HepG2 (cell line): ENCODE data around the gene KRT7. TPM values are rescaled to one million over a fixed set of nuclear protein-coding genes. Genes with fewer than 3 reads are reported as not detected.

Experiments used
- ATAC-seq: fragments of 200-7000 bp; cut with Tn5 transposase; 3 replicates; pipeline ENCODE4 v1.9.1; 2020; ENCODE audit warnings: mild to moderate bottlenecking, moderate library complexity
- BruUV-seq: library from RNA; stranded (reverse); fragments of 400-500 nt; replicated peaks from 2 replicates; lab custom pipeline; 2021; lab: Mats Ljungman, UMichigan
- CTCF ChIA-PET: fragments of 300-600 bp; formaldehyde crosslinking; extraction: SDS; loops from one replicate; lab custom pipeline; 2021; ENCODE audit warnings: low total read pairs, inconsistent platforms, low intra/inter-chr PET ratio; lab: Yijun Ruan, JAX
- POLR2A ChIA-PET: fragments of 350-600 bp; sonication (Branson Sonifier 250); formaldehyde crosslinking; loops from one replicate; lab custom pipeline; 2020; ENCODE audit warnings: antibody characterized with exemption, inconsistent platforms; lab: Yijun Ruan, JAX
- DNase-seq: peaks from one replicate; pipeline ENCODE4 v3.0.0-alpha.2; 2015; ENCODE audit warnings: low spot score
- FAIRE-seq: peaks from 3 replicates; lab custom pipeline; 2011; peaks lifted over from hg19 to GRCh38; lab: Jason Lieb, UNC
- H2AFZ ChIP-seq: one replicate; pipeline ENCODE4 v1.6.1; 2011; ENCODE audit warnings: low read length, inconsistent platforms
- H3K27ac ChIP-seq: fragments of 300-600 bp; 3 replicates; pipeline ENCODE4 v1.8.0; 2011; ENCODE audit warnings: mixed run types, mild to moderate bottlenecking, mixed read lengths, low read length, inconsistent platforms; ENCODE audit not compliant: insufficient read depth; ENCODE audit errors: extremely low read length
- H3K27me3 ChIP-seq, 2 experiments: fragments of 200-600 bp in 1 of 2; 2 replicates in 1 of 2; 3 replicates in 1 of 2; pipeline versions ENCODE4 v1.6.0 to v1.8.0; 2011; ENCODE audit warnings: low read length in 2 of 2, mild to moderate bottlenecking in 2 of 2, moderate library complexity in 2 of 2, inconsistent platforms in 1 of 2; ENCODE audit not compliant: insufficient read depth in 2 of 2, control insufficient read depth in 1 of 2
- H3K36me3 ChIP-seq, 2 experiments: fragments of 200-600 bp in 1 of 2; replicated peaks in 1 of 2; 2 replicates in 1 of 2; 3 replicates in 1 of 2; pipeline versions ENCODE4 v1.5.1 to v1.8.0; 2011; ENCODE audit warnings: low read length in 2 of 2, inconsistent platforms in 1 of 2; ENCODE audit not compliant: insufficient read depth in 2 of 2, control insufficient read depth in 1 of 2
- H3K4me1 ChIP-seq: 2 replicates; pipeline ENCODE4 v1.5.1; 2012; ENCODE audit warnings: low read length, inconsistent platforms; ENCODE audit not compliant: insufficient read depth
- H3K4me2 ChIP-seq: 2 replicates; pipeline ENCODE4 v1.6.0; 2011; ENCODE audit warnings: low read depth, low read length, inconsistent platforms
- H3K4me3 ChIP-seq, 3 experiments: fragments of 200-600 bp in 1 of 3; sonication (generic), shearing (Covaris generic) in 1 of 3; replicated peaks in 1 of 3; 2 replicates each; pipeline ENCODE4 v1.5.1; 2011 to 2016; ENCODE audit warnings: low read length in 3 of 3, inconsistent platforms in 2 of 3, low read depth in 2 of 3, mild to moderate bottlenecking in 2 of 3, control low read depth in 1 of 3, mixed read lengths in 1 of 3; ENCODE audit not compliant: insufficient read depth in 1 of 3
- H3K79me2 ChIP-seq: one replicate; pipeline ENCODE4 v1.6.1; 2011; ENCODE audit warnings: low read length, inconsistent platforms; ENCODE audit not compliant: insufficient read depth
- H3K9ac ChIP-seq: 2 replicates; pipeline ENCODE4 v1.6.0; 2011; ENCODE audit warnings: mild to moderate bottlenecking, low read depth, low read length, inconsistent platforms; ENCODE audit not compliant: insufficient read depth
- H3K9me3 ChIP-seq: 2 replicates; pipeline ENCODE4 v1.5.1; 2012; ENCODE audit warnings: mild to moderate bottlenecking, low read length
- H4K20me1 ChIP-seq: 2 replicates; pipeline ENCODE4 v1.6.0; 2011; ENCODE audit warnings: inconsistent platforms, mild to moderate bottlenecking, low read length, moderate library complexity; ENCODE audit not compliant: insufficient read depth
- BRCA1 ChIP-seq: sonication (generic); formaldehyde crosslinking; IDR thresholded peaks from 2 replicates; pipeline ENCODE4 v1.4.0; 2020; ENCODE audit warnings: missing genetic modification reagents
- RBM22 ChIP-seq: fragments of 200-400 bp; formaldehyde crosslinking; optimal IDR thresholded peaks from 2 replicates; pipeline ENCODE3; 2017; ENCODE audit warnings: mild to moderate bottlenecking, low read length, moderate library complexity
- RBM39 ChIP-seq: fragments of 200-400 bp; formaldehyde crosslinking; IDR thresholded peaks from one replicate; pipeline ENCODE4 v1.6.1; 2018; ENCODE audit warnings: antibody characterized with exemption, mild to moderate bottlenecking, low read depth, low read length; ENCODE audit not compliant: poor library complexity, severe bottlenecking
- SIN3B ChIP-seq: fragments of 150-350 bp; IDR thresholded peaks from 2 replicates; pipeline ENCODE4 v1.6.1; 2014; ENCODE audit warnings: low read length
- ZNF10 ChIP-seq: sonication (generic); formaldehyde crosslinking; IDR thresholded peaks from 2 replicates; pipeline ENCODE4 v1.4.0; 2020; ENCODE audit warnings: mild to moderate bottlenecking, low read depth, missing genetic modification reagents, borderline replicate concordance
- ZNF282 ChIP-seq: fragments of 450-650 bp; IDR thresholded peaks from 2 replicates; pipeline ENCODE4 v1.6.1; 2018; ENCODE audit not compliant: partially characterized antibody
- ZNF460 ChIP-seq: sonication (generic); formaldehyde crosslinking; IDR thresholded peaks from 2 replicates; pipeline ENCODE4 v1.5.1; 2020; ENCODE audit warnings: missing genetic modification reagents, mild to moderate bottlenecking, borderline replicate concordance
- ZNF484 ChIP-seq: sonication (generic); formaldehyde crosslinking; IDR thresholded peaks from 2 replicates; pipeline ENCODE4 v1.5.1; 2020; ENCODE audit warnings: mild to moderate bottlenecking, low read depth, missing genetic modification reagents, borderline replicate concordance
- ZNF557 ChIP-seq: sonication (generic); formaldehyde crosslinking; IDR thresholded peaks from 2 replicates; pipeline ENCODE4 v1.4.0; 2020; ENCODE audit warnings: missing genetic modification reagents
- ZNF616 ChIP-seq: sonication (generic); formaldehyde crosslinking; IDR thresholded peaks from 2 replicates; pipeline ENCODE4 v1.5.0; 2020; ENCODE audit warnings: low read depth, mild to moderate bottlenecking, missing genetic modification reagents
- ZNF816 ChIP-seq: sonication (generic); formaldehyde crosslinking; IDR thresholded peaks from 2 replicates; pipeline ENCODE4 v1.8.0; 2022; ENCODE audit warnings: missing genetic modification reagents, mild to moderate bottlenecking, borderline replicate concordance
- ZNF878 ChIP-seq: sonication (generic); formaldehyde crosslinking; IDR thresholded peaks from 2 replicates; pipeline ENCODE4 v1.8.1; 2023; ENCODE audit warnings: mild to moderate bottlenecking, missing genetic modification reagents, moderate library complexity
- WGBS: methylation state at CpG from one replicate; pipeline ENCODE4 v1.1.6; 2017; ENCODE audit warnings: low lambda C conversion rate; 5-methylcytosine and 5-hydroxymethylcytosine counted together
- in situ Hi-C: cut with HindIII; loops from 2 replicates; pipeline ENCODE4 v1.10.0; 2017; ENCODE audit warnings: low pct_unique_long_range_greater_than_20kb; ENCODE audit not compliant: extremely low pct_ligation_motif_present
- intact Hi-C: fragments of 100-400 bp; cut with micrococcal nuclease; formaldehyde crosslinking; loops from one replicate; pipeline ENCODE4 v1.10.0; 2022; ENCODE audit not compliant: unreplicated experiment
- polyA plus RNA-seq, 8 experiments: library from polyadenylated mRNA; depleted of rRNA in 3 of 8; stranded (reverse) in 7 of 8; unstranded in 1 of 8; fragments of >200 nt; fragmentation: Illumina TruSeq in 4 of 8; extraction: Trizol in 4 of 8; gene quantifications; 2 replicates each; pipeline versions ENCODE4 v1.2.1 to v1.2.3, GENCODE V29; 2011 to 2016; ENCODE audit warnings: low read depth in 4 of 8, missing spikeins in 1 of 8, mixed read lengths in 1 of 8; ENCODE audit not compliant: insufficient read depth in 1 of 8
- total RNA-seq, 5 experiments: library from RNA; depleted of rRNA; stranded (reverse); fragments of >200 nt; fragmentation: Illumina TruSeq; extraction: Trizol; gene quantifications; 2 replicates each; pipeline ENCODE4 v1.2.3, GENCODE V29; 2016; ENCODE audit warnings: low read depth in 1 of 5
- TF ChIP-seq, protein P1 (sequence below): IDR thresholded peaks from 2 replicates; pipeline ENCODE4 v1.6.1; 2016; ENCODE audit warnings: missing genetic modification reagents, missing compliant biosample characterization

Gene KRT7
- total and polyA plus RNA-seq, 2 of the 13 experiments (the other 11 are each of a cell fraction or from before 2014, with no cell fraction given) = 0.83 TPM; not detected in 1

DNA sequence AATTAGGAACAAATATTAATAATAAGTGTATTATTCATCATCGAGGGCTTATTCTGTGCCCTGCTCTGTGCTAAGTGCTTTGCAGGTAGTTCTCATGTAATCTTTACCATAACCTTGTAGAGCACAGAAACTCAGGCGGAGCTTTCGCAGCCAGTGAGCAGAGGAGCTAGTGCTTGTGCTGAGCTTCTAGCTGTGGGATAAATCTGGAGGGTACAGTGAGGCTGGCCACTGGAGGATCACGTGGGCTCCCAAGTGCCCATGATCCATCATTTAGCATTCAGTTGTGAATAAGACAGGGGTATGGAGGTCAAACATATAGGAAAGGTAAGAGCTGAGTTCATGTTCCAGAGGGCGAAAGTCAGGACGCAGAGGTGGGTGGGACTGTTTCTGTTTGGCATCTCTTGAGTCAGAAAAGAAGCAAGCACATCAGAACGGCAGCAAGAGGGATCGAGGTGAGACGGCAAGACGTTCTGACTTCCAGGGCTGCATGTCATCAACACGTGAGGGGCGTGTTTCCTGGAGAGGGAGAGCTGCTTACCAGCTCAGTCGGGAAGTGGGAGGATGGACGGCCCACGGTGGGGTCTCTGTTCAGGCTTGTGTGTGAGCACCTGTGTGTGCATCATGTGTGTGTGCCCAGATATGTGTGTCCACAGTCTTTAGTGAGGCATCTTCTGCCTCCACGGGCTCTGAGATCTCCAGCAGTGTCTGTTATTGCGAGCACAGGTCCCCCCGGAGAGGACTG, 24.4 kb upstream of the KRT7 start:
- Histone ChIP-seq H2AFZ (no peak overlapping the region), H4K20me1 (0 out of 2 replicates have a peak, but pooled peaks cover 2% of the 10 kb centered on the region), H3K36me3 (no peaks in the 10 kb centered on the region), H3K4me2 (no peak overlapping the region), H3K4me1 (peaks cover 2% of the 10 kb centered on the region; the same call in 1 of the 2 replicates), H3K27ac (no peak overlapping the region), H3K9me3 (no peaks in the 10 kb centered on the region), H3K9ac (no peak overlapping the region), H3K4me3 (no peak overlapping the region), H3K27me3 (peaks cover 15 to 55% of the 10 kb centered on the region in 2 experiments; a peak in 4 of 5 replicates), H3K79me2 (no peaks in the 10 kb centered on the region)
- FAIRE-seq (no peak), DNase-seq (no peak), ATAC-seq (no peak)
- TF ChIP-seq ZNF878 = no peak
- TF ChIP-seq SIN3B = no peak
- no peak for TF ChIP-seq BRCA1 (CRISPR knock-in tag)
- no peak for TF ChIP-seq ZNF484 (CRISPR knock-in tag)
- TF ChIP-seq ZNF557 = no peak
- TF ChIP-seq ZNF460 = no peak
- TF ChIP-seq RBM39 = no peak
- no peak for TF ChIP-seq ZNF816
- TF ChIP-seq ZNF616 (CRISPR knock-in tag) = no peak
- TF ChIP-seq, protein P1, sequence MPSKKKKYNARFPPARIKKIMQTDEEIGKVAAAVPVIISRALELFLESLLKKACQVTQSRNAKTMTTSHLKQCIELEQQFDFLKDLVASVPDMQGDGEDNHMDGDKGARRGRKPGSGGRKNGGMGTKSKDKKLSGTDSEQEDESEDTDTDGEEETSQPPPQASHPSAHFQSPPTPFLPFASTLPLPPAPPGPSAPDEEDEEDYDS = no peak
- TF ChIP-seq ZNF282 = no peak
- TF ChIP-seq RBM22 = no peak
- no peak for TF ChIP-seq ZNF10 (CRISPR knock-in tag)
- ChIA-PET CTCF (no interaction called here), POLR2A (interaction anchor here (1.5 kb wide), 1 partner anchor 17 kb away, joined by 5 read pairs; the partner anchor contains the start of gene KRT80)
- BruUV-seq = no TSS peak
- WGBS = 14% methylated on average over 16 of the region's 18 CpGs
- intact Hi-C loops (no loop called here), in situ Hi-C loops (no loop called here)
